WERI-Rb-1 (cell line): Measurements from ENCODE around the gene TFB1M.
"Not testable (repeated sequence)": the region's sequence is repeated elsewhere in the genome, so short reads cannot be mapped to it uniquely, and the experiment has no call there.

Source experiments
- DNase-seq: peaks from one replicate; pipeline ENCODE4 v3.0.0-alpha.2; 2020
- H3K27ac ChIP-seq: fragments of 250-450 bp; sonication (Bioruptor Pico); 2 replicates; pipeline ENCODE4 v1.5.1; 2020; ENCODE audit warnings: mild to moderate bottlenecking, moderate library complexity
- H3K27me3 ChIP-seq: fragments of 250-450 bp; sonication (Bioruptor Pico); 2 replicates; pipeline ENCODE4 v1.5.1; 2021; ENCODE audit warnings: mild to moderate bottlenecking, low read depth, moderate library complexity; ENCODE audit not compliant: insufficient read depth, severe bottlenecking
- H3K36me3 ChIP-seq: fragments of 250-450 bp; sonication (Bioruptor Pico); 2 replicates; pipeline ENCODE4 v1.5.1; 2020; ENCODE audit warnings: mild to moderate bottlenecking, moderate library complexity
- H3K4me3 ChIP-seq: 2 replicates; pipeline ENCODE4 v1.5.1; 2011; ENCODE audit warnings: low read depth, mild to moderate bottlenecking, control low read depth, low read length
- H3K9me3 ChIP-seq: fragments of 250-450 bp; sonication (Bioruptor Pico); 2 replicates; pipeline ENCODE4 v1.5.1; 2021; ENCODE audit warnings: mild to moderate bottlenecking, moderate library complexity; ENCODE audit not compliant: severe bottlenecking
- CTCF ChIP-seq: IDR thresholded peaks from 2 replicates; pipeline ENCODE4 v1.5.1; 2011; ENCODE audit warnings: low read depth, mild to moderate bottlenecking, control low read depth, inconsistent platforms, low read length

Gene TFB1M

GRCh38 chr6:155219858-155220301 is 94.4 kb downstream of the TFB1M start:
- H3K9me3 ChIP-seq: no peaks in the 10 kb centered on the region
- no peak overlapping the region for H3K4me3 ChIP-seq
- DNase-seq: no peak
- H3K27ac ChIP-seq: no peak overlapping the region
- no peak for TF ChIP-seq CTCF
- H3K36me3 ChIP-seq: peaks cover 22% of the 10 kb centered on the region
- no peaks in the 10 kb centered on the region for H3K27me3 ChIP-seq

GRCh38 chr6:155219299-155219698 is 95.0 kb downstream of the TFB1M start:
- Histone ChIP-seq H3K36me3 (peaks cover 22% of the 10 kb centered on the region), H3K27ac (no peak overlapping the region), H3K27me3 (no peaks in the 10 kb centered on the region), H3K9me3 (no peaks in the 10 kb centered on the region), H3K4me3 (no peak overlapping the region)
- TF ChIP-seq CTCF: no peak
- DNase-seq: no peak

- not testable (repeated sequence) for DNase-seq, H3K4me3 ChIP-seq, H3K27me3 ChIP-seq, H3K27ac ChIP-seq, H3K9me3 ChIP-seq
- peaks cover 22% of the 10 kb centered on the region for H3K36me3 ChIP-seq
Measured at GRCh38 chr6:155218711-155219110, 95.6 kb downstream of the TFB1M start.

GRCh38 chr6:155216312-155217046 is 97.8 kb downstream of the TFB1M start:
- H3K36me3 ChIP-seq: peaks cover 31% of the 10 kb centered on the region
- no peak for TF ChIP-seq CTCF
- no peak overlapping the region for H3K27ac ChIP-seq
- no peak for DNase-seq
- H3K27me3 ChIP-seq: no peaks in the 10 kb centered on the region
- no peak overlapping the region for H3K4me3 ChIP-seq
- no peaks in the 10 kb centered on the region for H3K9me3 ChIP-seq

- no peak for DNase-seq
- TF ChIP-seq CTCF: no peak
- no peak overlapping the region for H3K4me3 ChIP-seq
- peaks cover 34% of the 10 kb centered on the region for H3K36me3 ChIP-seq
- no peaks in the 10 kb centered on the region for H3K27me3 ChIP-seq
- H3K27ac ChIP-seq: no peak overlapping the region
- H3K9me3 ChIP-seq: no peaks in the 10 kb centered on the region
Measured at GRCh38 chr6:155215906-155216305, 98.4 kb downstream of the TFB1M start.

GRCh38 chr6:155213611-155214372 is 100.5 kb downstream of the TFB1M start:
- DNase-seq: no peak
- TF ChIP-seq CTCF: no peak
- peaks cover 33% of the 10 kb centered on the region for H3K36me3 ChIP-seq
- H3K27ac ChIP-seq: no peak overlapping the region
- no peaks in the 10 kb centered on the region for H3K27me3 ChIP-seq
- no peaks in the 10 kb centered on the region for H3K9me3 ChIP-seq
- H3K4me3 ChIP-seq: no peak overlapping the region
